ENCODE data around the gene PCNX3. TPM values are rescaled to one million over a fixed set of nuclear protein-coding genes. Genes with fewer than 3 reads are reported as not detected.
"Not testable (repeated sequence)": the region's sequence is repeated elsewhere in the genome, so short reads cannot be mapped to it uniquely, and the experiment has no call there.

The PCNX3 gene
- total and polyA plus RNA-seq, 2 experiments from 2014 or later = 8.1 to 23.5 TPM

DNA sequence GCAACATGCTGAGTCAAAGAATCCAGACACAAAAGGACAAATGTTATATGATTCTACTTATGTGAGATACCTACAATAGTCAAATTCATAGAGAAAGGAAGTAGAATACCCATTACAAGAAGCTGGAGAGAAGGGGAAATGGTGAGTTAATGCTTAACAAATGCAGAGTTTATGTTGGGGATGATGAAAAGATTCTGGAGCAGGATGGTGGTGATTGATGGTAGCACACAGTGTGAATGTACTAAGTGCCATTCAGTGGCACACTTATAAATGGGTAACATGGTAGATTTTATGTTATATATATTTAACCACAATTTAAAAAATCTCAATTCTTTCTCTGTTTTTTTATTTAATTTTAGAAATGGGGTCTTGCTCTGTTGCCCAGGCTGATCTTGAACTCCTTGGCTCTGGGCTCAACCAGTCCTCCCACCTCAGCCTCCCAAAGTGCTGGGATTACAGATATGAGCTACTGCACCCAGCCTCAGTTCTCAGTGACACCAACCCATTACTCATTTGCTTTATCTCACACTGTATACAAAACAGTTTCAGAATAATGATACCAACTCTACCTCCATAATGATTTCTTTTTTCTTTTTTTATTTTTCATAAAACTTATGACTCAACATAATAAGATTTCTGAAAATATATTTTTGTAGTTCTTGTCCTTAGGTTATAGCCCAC is 56.7 kb downstream of the PCNX3 start:
- Histone ChIP-seq H3K9ac (no peak overlapping the region), H3K9me3 (ENCODE audit: low read depth) (no peaks in the 10 kb centered on the region), H3K4me3 (no peak overlapping the region), H3K27me3 (replicated peaks; ENCODE audit: insufficient read depth) (no peaks in the 10 kb centered on the region), H3K4me1 (ENCODE audit: insufficient read depth) (no peaks in the 10 kb centered on the region), H4K20me1 (ENCODE audit: insufficient read depth) (no peaks in the 10 kb centered on the region), H3K9me2 (ENCODE audit: insufficient read depth) (no peaks in the 10 kb centered on the region), H3K79me2 (ENCODE audit: insufficient read depth) (no peaks in the 10 kb centered on the region), H3K27ac (no peak overlapping the region), H3F3A (ENCODE audit: insufficient read depth) (no peaks in the 10 kb centered on the region), H2AFZ (no peak overlapping the region), H3K4me2 (ENCODE audit: unreplicated experiment) (no peak overlapping the region), H3K36me3 (ENCODE audit: low read depth) (no peaks in the 10 kb centered on the region)
- no peak for DNase-seq
- TF ChIP-seq EZH2phosphoT487 (IDR thresholded peaks at IDR 0.05; ENCODE audit: insufficient read depth, low read depth) (no peak), EZH2 (IDR thresholded peaks at IDR 0.05; ENCODE audit: insufficient read depth, poor library complexity, severe bottlenecking) (no peak)
- in situ Hi-C loops (cut with MboI) = no loop called here

DNA sequence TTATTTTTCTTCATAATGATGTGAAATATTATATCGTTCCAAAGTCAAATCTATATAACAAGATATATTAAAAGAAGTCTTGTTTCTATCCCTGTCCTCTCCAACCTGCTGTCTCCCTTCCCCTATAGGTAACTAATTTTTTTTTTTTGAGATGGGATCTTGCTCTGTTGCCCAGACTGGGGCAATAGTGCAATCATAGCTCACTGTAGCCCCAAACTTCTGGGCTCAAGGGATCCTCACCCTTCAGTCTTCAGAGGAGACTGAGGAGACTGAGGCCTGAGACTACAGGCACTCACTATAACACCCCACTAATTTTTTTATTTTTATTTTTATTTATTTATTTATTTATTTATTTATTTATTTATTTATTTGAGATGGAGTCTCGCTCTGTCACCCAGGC is 57.4 kb downstream of the PCNX3 start:
- no peaks in the 10 kb centered on the region for H3K36me3 ChIP-seq (ENCODE audit: low read depth)
- H3K27me3 ChIP-seq (replicated peaks; ENCODE audit: insufficient read depth) = no peaks in the 10 kb centered on the region
- no peaks in the 10 kb centered on the region for H3K79me2 ChIP-seq (ENCODE audit: insufficient read depth)
- no peaks in the 10 kb centered on the region for H3K9me2 ChIP-seq (ENCODE audit: insufficient read depth)
- WGBS, 2 experiments (ENCODE audit: low coverage in 1 of 2, low lambda C conversion rate in 2 of 2, missing lambda C conversion rate in 2 of 2) = 70 to 78% methylated on average over 2 of the region's 2 CpGs
- no peak for TF ChIP-seq EZH2phosphoT487 (IDR thresholded peaks at IDR 0.05; ENCODE audit: insufficient read depth, low read depth)
- no peak for TF ChIP-seq EZH2 (IDR thresholded peaks at IDR 0.05; ENCODE audit: insufficient read depth, poor library complexity, severe bottlenecking)
- H3K9me3 ChIP-seq (ENCODE audit: low read depth) = no peaks in the 10 kb centered on the region
- in situ Hi-C loops (cut with MboI) = no loop called here
- no peak overlapping the region for H3K27ac ChIP-seq
- H2AFZ ChIP-seq = no peak overlapping the region
- no peak overlapping the region for H3K9ac ChIP-seq
- H3K4me1 ChIP-seq (ENCODE audit: insufficient read depth) = no peaks in the 10 kb centered on the region
- no peak for DNase-seq
- H3K4me3 ChIP-seq = no peak overlapping the region
- H4K20me1 ChIP-seq (ENCODE audit: insufficient read depth) = no peaks in the 10 kb centered on the region
- no peaks in the 10 kb centered on the region for H3F3A ChIP-seq (ENCODE audit: insufficient read depth)
- H3K4me2 ChIP-seq (ENCODE audit: unreplicated experiment) = no peak overlapping the region

DNA sequence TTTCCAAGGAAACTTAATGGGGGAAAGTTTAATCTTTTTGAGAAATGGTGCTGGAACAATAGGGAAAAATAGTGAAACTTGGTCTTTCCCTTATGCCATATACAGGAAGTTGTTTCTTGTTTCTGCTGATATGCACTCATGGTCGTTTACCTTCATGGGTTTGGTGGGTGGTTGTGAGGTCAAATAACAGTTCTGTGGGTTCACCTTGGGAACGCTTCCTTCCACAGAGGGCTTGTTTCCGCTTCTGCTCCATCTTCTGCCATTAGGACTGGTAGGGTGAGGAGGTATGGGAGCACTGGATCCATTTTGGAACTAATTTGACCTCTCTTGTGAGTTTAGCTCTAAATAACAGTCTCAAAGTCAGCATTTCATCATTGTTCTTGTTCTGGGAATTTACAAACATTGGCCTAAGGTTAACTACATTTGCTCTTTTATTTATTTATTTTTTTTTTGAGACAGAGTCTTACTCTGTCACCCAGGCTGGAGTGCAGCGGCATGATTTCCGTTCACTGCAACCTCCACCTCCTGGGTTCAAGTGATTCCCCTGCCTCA is 64.7 kb downstream of the PCNX3 start:
- 73 to 82% methylated on average over 5 of the region's 5 CpGs for WGBS, 2 experiments (ENCODE audit: low coverage in 1 of 2, low lambda C conversion rate in 2 of 2, missing lambda C conversion rate in 2 of 2)

DNA sequence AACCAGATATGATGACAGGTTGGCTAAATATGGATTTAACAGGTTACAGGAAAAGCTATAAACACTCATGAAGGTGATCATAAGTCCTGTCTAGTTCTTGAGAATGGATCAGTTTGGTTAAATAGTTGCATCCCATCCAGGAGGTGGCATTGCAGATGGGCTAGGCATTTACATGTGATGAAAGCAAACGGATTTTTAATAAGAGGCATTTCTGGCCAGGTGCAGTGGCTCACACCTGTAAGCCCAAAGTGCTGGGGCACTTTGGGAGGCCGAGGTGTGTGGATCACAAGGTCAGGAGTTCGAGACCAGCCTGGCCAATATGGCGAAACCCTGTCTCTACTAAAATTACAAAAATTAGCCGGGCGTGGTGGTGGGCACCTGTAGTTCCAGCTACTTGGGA is 67.9 kb downstream of the PCNX3 start:
- H3F3A ChIP-seq (ENCODE audit: insufficient read depth); DNase-seq; H3K9ac ChIP-seq; H4K20me1 ChIP-seq (ENCODE audit: insufficient read depth); H2AFZ ChIP-seq; H3K9me3 ChIP-seq (ENCODE audit: low read depth); H3K27ac ChIP-seq; H3K4me3 ChIP-seq; H3K9me2 ChIP-seq (ENCODE audit: insufficient read depth); H3K4me1 ChIP-seq (ENCODE audit: insufficient read depth); in situ Hi-C loops (cut with MboI); H3K36me3 ChIP-seq (ENCODE audit: low read depth); H3K79me2 ChIP-seq (ENCODE audit: insufficient read depth); H3K4me2 ChIP-seq (ENCODE audit: unreplicated experiment): not testable (repeated sequence)
- WGBS, 2 experiments (ENCODE audit: low coverage in 1 of 2, low lambda C conversion rate in 2 of 2, missing lambda C conversion rate in 2 of 2) = 60% methylated on average over 6 of the region's 6 CpGs
- peaks cover 28% of the 10 kb centered on the region for H3K27me3 ChIP-seq (replicated peaks; ENCODE audit: insufficient read depth)

More for the DNA sequence above, 64.7 kb downstream of the PCNX3 start:
- Histone ChIP-seq H3K4me1 (ENCODE audit: insufficient read depth) (no peaks in the 10 kb centered on the region), H3K27ac (no peak overlapping the region), H2AFZ (no peak overlapping the region), H3K27me3 (replicated peaks; ENCODE audit: insufficient read depth) (peaks cover 28% of the 10 kb centered on the region), H3K9me3 (ENCODE audit: low read depth) (no peaks in the 10 kb centered on the region), H3K4me3 (no peak overlapping the region), H3K4me2 (ENCODE audit: unreplicated experiment) (no peak overlapping the region), H3K36me3 (ENCODE audit: low read depth) (no peaks in the 10 kb centered on the region), H3K9ac (no peak overlapping the region), H4K20me1 (ENCODE audit: insufficient read depth) (no peaks in the 10 kb centered on the region), H3K9me2 (ENCODE audit: insufficient read depth) (no peaks in the 10 kb centered on the region), H3K79me2 (ENCODE audit: insufficient read depth) (no peaks in the 10 kb centered on the region), H3F3A (ENCODE audit: insufficient read depth) (no peaks in the 10 kb centered on the region)
- in situ Hi-C loops (cut with MboI) = no loop called here
- no peak for TF ChIP-seq EZH2 (IDR thresholded peaks at IDR 0.05; ENCODE audit: insufficient read depth, poor library complexity, severe bottlenecking)
- no peak for TF ChIP-seq EZH2phosphoT487 (IDR thresholded peaks at IDR 0.05; ENCODE audit: insufficient read depth, low read depth)
- no peak for DNase-seq

DNA sequence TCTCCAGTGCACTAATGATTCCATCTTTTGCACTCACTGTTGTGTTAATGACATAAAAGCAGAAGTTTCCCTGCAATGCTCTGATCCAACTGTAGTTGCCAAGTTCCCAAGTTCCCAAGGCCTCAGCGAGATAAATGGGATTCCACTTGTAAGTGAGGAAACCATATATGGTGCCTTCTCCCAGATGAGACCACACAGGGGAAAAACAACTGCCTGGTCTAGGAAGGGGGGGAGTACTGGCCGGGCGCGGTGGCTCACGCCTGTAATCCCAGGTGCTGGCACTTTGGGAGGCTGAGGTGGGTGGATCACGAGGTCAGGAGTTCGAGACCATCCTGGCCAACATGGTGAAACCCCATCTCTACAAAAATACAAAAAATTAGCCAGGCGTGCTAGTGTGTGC is 70.4 kb downstream of the PCNX3 start:
- DNase-seq = no peak
- 61 to 72% methylated on average over 8 of the region's 8 CpGs for WGBS, 2 experiments (ENCODE audit: low coverage in 1 of 2, low lambda C conversion rate in 2 of 2, missing lambda C conversion rate in 2 of 2)
- in situ Hi-C loops (cut with MboI) = no loop called here

More for the DNA sequence above, 70.4 kb downstream of the PCNX3 start:
- no peak overlapping the region for H3K4me2 ChIP-seq (ENCODE audit: unreplicated experiment)
- H3K9ac ChIP-seq = no peak overlapping the region
- H3F3A ChIP-seq (ENCODE audit: insufficient read depth) = no peaks in the 10 kb centered on the region
- H3K79me2 ChIP-seq (ENCODE audit: insufficient read depth) = no peaks in the 10 kb centered on the region
- H2AFZ ChIP-seq = no peak overlapping the region
- H3K4me1 ChIP-seq (ENCODE audit: insufficient read depth) = no peaks in the 10 kb centered on the region
- TF ChIP-seq EZH2phosphoT487 (IDR thresholded peaks at IDR 0.05; ENCODE audit: insufficient read depth, low read depth) = no peak
- no peak for TF ChIP-seq EZH2 (IDR thresholded peaks at IDR 0.05; ENCODE audit: insufficient read depth, poor library complexity, severe bottlenecking)
- no peak overlapping the region for H3K4me3 ChIP-seq
- no peaks in the 10 kb centered on the region for H3K9me2 ChIP-seq (ENCODE audit: insufficient read depth)
- H4K20me1 ChIP-seq (ENCODE audit: insufficient read depth) = no peaks in the 10 kb centered on the region
- no peak overlapping the region for H3K27ac ChIP-seq
- H3K36me3 ChIP-seq (ENCODE audit: low read depth) = no peaks in the 10 kb centered on the region
- peaks cover 28% of the 10 kb centered on the region for H3K27me3 ChIP-seq (replicated peaks; ENCODE audit: insufficient read depth)
- no peaks in the 10 kb centered on the region for H3K9me3 ChIP-seq (ENCODE audit: low read depth)

Small RNA genes within 50 kb of the gene (microRNA-seq; reads per million reads assigned to microRNA genes)
- gene MIR4489 (ENCODE audit: borderline number of aligned reads) (not detected), gene MIR4690 (ENCODE audit: borderline number of aligned reads) (not detected)

Small RNA genes within 50 kb of the gene (small RNA-seq; reads per million reads assigned to genes)
- gene MIR4489 (ENCODE audit: low read depth, low replicate concordance) = not detected
- gene MIR4690 (ENCODE audit: low read depth, low replicate concordance) = not detected

Other genes starting within 250 kb of the PCNX3 start
- gene SLC25A45, start 233.1 kb upstream of the PCNX3 start, total RNA-seq (2014; rRNA removed; shearing (Covaris generic)) = 3.6 and 6.4 TPM in 2 replicates
- 3.7 and 3.9 TPM in 2 replicates for gene SLC25A45, start 233.1 kb upstream of the PCNX3 start, polyA plus RNA-seq (2016; fragmentation: Nextera tagmentation; extraction: Ambion mirVana)
- 80.2 and 106 TPM in 2 replicates for gene FRMD8, start 229.1 kb upstream of the PCNX3 start, total RNA-seq (2014; rRNA removed; shearing (Covaris generic))
- gene FRMD8, start 229.1 kb upstream of the PCNX3 start, polyA plus RNA-seq (2016; fragmentation: Nextera tagmentation; extraction: Ambion mirVana) = 25.4 and 30.0 TPM in 2 replicates
- gene NEAT1, start 193.0 kb upstream of the PCNX3 start, total RNA-seq (2014; rRNA removed; shearing (Covaris generic)) = 74.3 and 143 TPM in 2 replicates
- gene NEAT1, start 193.0 kb upstream of the PCNX3 start, polyA plus RNA-seq (2016; fragmentation: Nextera tagmentation; extraction: Ambion mirVana) = 36.2 and 50.7 TPM in 2 replicates
- 2,638 and 3,272 TPM in 2 replicates for gene MALAT1, start 116.7 kb upstream of the PCNX3 start, total RNA-seq (2014; rRNA removed; shearing (Covaris generic))
- gene MALAT1, start 116.7 kb upstream of the PCNX3 start, polyA plus RNA-seq (2016; fragmentation: Nextera tagmentation; extraction: Ambion mirVana) = 7,376 and 13,207 TPM in 2 replicates
- gene SCYL1, start 90.7 kb upstream of the PCNX3 start, total RNA-seq (2014; rRNA removed; shearing (Covaris generic)) = 115 and 133 TPM in 2 replicates
- 90.7 and 98.6 TPM in 2 replicates for gene SCYL1, start 90.7 kb upstream of the PCNX3 start, polyA plus RNA-seq (2016; fragmentation: Nextera tagmentation; extraction: Ambion mirVana)
- gene LTBP3, start 57.4 kb upstream of the PCNX3 start, total RNA-seq (2014; rRNA removed; shearing (Covaris generic)) = 98.4 and 112 TPM in 2 replicates
- gene LTBP3, start 57.4 kb upstream of the PCNX3 start, polyA plus RNA-seq (2016; fragmentation: Nextera tagmentation; extraction: Ambion mirVana) = 36.5 and 39.6 TPM in 2 replicates
- gene ZNRD2, start 45.3 kb upstream of the PCNX3 start, total RNA-seq (2014; rRNA removed; shearing (Covaris generic)) = 41.9 and 54.5 TPM in 2 replicates
- 69.3 and 74.9 TPM in 2 replicates for gene ZNRD2, start 45.3 kb upstream of the PCNX3 start, polyA plus RNA-seq (2016; fragmentation: Nextera tagmentation; extraction: Ambion mirVana)
- gene FAM89B, start 43.2 kb upstream of the PCNX3 start, total RNA-seq (2014; rRNA removed; shearing (Covaris generic)) = 41.2 and 67.0 TPM in 2 replicates
- gene FAM89B, start 43.2 kb upstream of the PCNX3 start, polyA plus RNA-seq (2016; fragmentation: Nextera tagmentation; extraction: Ambion mirVana) = 73.1 and 76.3 TPM in 2 replicates
- gene EHBP1L1, start 39.7 kb upstream of the PCNX3 start, total RNA-seq (2014; rRNA removed; shearing (Covaris generic)) = 85.5 and 88.5 TPM in 2 replicates
- 11.5 and 12.6 TPM in 2 replicates for gene EHBP1L1, start 39.7 kb upstream of the PCNX3 start, polyA plus RNA-seq (2016; fragmentation: Nextera tagmentation; extraction: Ambion mirVana)
- not detected in 2 replicates for gene KCNK7, start 20.0 kb upstream of the PCNX3 start, total RNA-seq (2014; rRNA removed; shearing (Covaris generic))
- not detected in 2 replicates for gene KCNK7, start 20.0 kb upstream of the PCNX3 start, polyA plus RNA-seq (2016; fragmentation: Nextera tagmentation; extraction: Ambion mirVana)
- 17.6 and 24.7 TPM in 2 replicates for gene MAP3K11, start 1.6 kb upstream of the PCNX3 start, total RNA-seq (2014; rRNA removed; shearing (Covaris generic))
- 9.5 and 10.6 TPM in 2 replicates for gene MAP3K11, start 1.6 kb upstream of the PCNX3 start, polyA plus RNA-seq (2016; fragmentation: Nextera tagmentation; extraction: Ambion mirVana)
- gene SIPA1, start 22.3 kb downstream of the PCNX3 start, total RNA-seq (2014; rRNA removed; shearing (Covaris generic)) = 15.9 and 16.6 TPM in 2 replicates
- gene SIPA1, start 22.3 kb downstream of the PCNX3 start, polyA plus RNA-seq (2016; fragmentation: Nextera tagmentation; extraction: Ambion mirVana) = 10.8 and 13.0 TPM in 2 replicates
- 38.4 and 45.1 TPM in 2 replicates for gene RELA, start 47.1 kb downstream of the PCNX3 start, total RNA-seq (2014; rRNA removed; shearing (Covaris generic))
- 67.8 and 74.3 TPM in 2 replicates for gene RELA, start 47.1 kb downstream of the PCNX3 start, polyA plus RNA-seq (2016; fragmentation: Nextera tagmentation; extraction: Ambion mirVana)
- gene KAT5, start 96.5 kb downstream of the PCNX3 start, total RNA-seq (2014; rRNA removed; shearing (Covaris generic)) = 36.6 and 47.4 TPM in 2 replicates
- gene KAT5, start 96.5 kb downstream of the PCNX3 start, polyA plus RNA-seq (2016; fragmentation: Nextera tagmentation; extraction: Ambion mirVana) = 28.8 and 29.5 TPM in 2 replicates
- 45.7 and 56.1 TPM in 2 replicates for gene RNASEH2C, start 105.0 kb downstream of the PCNX3 start, total RNA-seq (2014; rRNA removed; shearing (Covaris generic))
- 115 and 117 TPM in 2 replicates for gene RNASEH2C, start 105.0 kb downstream of the PCNX3 start, polyA plus RNA-seq (2016; fragmentation: Nextera tagmentation; extraction: Ambion mirVana)
- gene AP5B1, start 165.2 kb downstream of the PCNX3 start, total RNA-seq (2014; rRNA removed; shearing (Covaris generic)) = 14.8 and 16.4 TPM in 2 replicates
- gene AP5B1, start 165.2 kb downstream of the PCNX3 start, polyA plus RNA-seq (2016; fragmentation: Nextera tagmentation; extraction: Ambion mirVana) = 4.4 and 4.9 TPM in 2 replicates
- gene OVOL1, start 171.3 kb downstream of the PCNX3 start, total RNA-seq (2014; rRNA removed; shearing (Covaris generic)) = not detected in 2 replicates
- not detected in 2 replicates for gene OVOL1, start 171.3 kb downstream of the PCNX3 start, polyA plus RNA-seq (2016; fragmentation: Nextera tagmentation; extraction: Ambion mirVana)
- not detected in 2 replicates for gene SNX32, start 218.2 kb downstream of the PCNX3 start, total RNA-seq (2014; rRNA removed; shearing (Covaris generic))
- gene SNX32, start 218.2 kb downstream of the PCNX3 start, polyA plus RNA-seq (2016; fragmentation: Nextera tagmentation; extraction: Ambion mirVana) = 0.51 and 0.98 TPM in 2 replicates
- 1,045 and 1,312 TPM in 2 replicates for gene CFL1, start 242.4 kb downstream of the PCNX3 start, total RNA-seq (2014; rRNA removed; shearing (Covaris generic))
- 2,650 and 2,758 TPM in 2 replicates for gene CFL1, start 242.4 kb downstream of the PCNX3 start, polyA plus RNA-seq (2016; fragmentation: Nextera tagmentation; extraction: Ambion mirVana)
- 49.6 and 56.0 TPM in 2 replicates for gene MUS81, start 244.7 kb downstream of the PCNX3 start, total RNA-seq (2014; rRNA removed; shearing (Covaris generic))
- gene MUS81, start 244.7 kb downstream of the PCNX3 start, polyA plus RNA-seq (2016; fragmentation: Nextera tagmentation; extraction: Ambion mirVana) = 39.4 and 42.0 TPM in 2 replicates